HepG2 (cell line): ENCODE results near the gene GALNT17. TPM values are rescaled to one million over a fixed set of nuclear protein-coding genes. Genes with fewer than 3 reads are reported as not detected.

ENCODE experiments used
- ATAC-seq: fragments of 200-7000 bp; cut with Tn5 transposase; 3 replicates; pipeline ENCODE4 v1.9.1; 2020; ENCODE audit warnings: mild to moderate bottlenecking, moderate library complexity
- BruUV-seq: library from RNA; stranded (reverse); fragments of 400-500 nt; replicated peaks from 2 replicates; lab custom pipeline; 2021; lab: Mats Ljungman, UMichigan
- CTCF ChIA-PET: fragments of 300-600 bp; formaldehyde crosslinking; extraction: SDS; loops from one replicate; lab custom pipeline; 2021; ENCODE audit warnings: low total read pairs, inconsistent platforms, low intra/inter-chr PET ratio; lab: Yijun Ruan, JAX
- POLR2A ChIA-PET: fragments of 350-600 bp; sonication (Branson Sonifier 250); formaldehyde crosslinking; loops from one replicate; lab custom pipeline; 2020; ENCODE audit warnings: antibody characterized with exemption, inconsistent platforms; lab: Yijun Ruan, JAX
- DNase-seq: peaks from one replicate; pipeline ENCODE4 v3.0.0-alpha.2; 2015; ENCODE audit warnings: low spot score
- FAIRE-seq: peaks from 3 replicates; lab custom pipeline; 2011; peaks lifted over from hg19 to GRCh38; lab: Jason Lieb, UNC
- H2AFZ ChIP-seq: one replicate; pipeline ENCODE4 v1.6.1; 2011; ENCODE audit warnings: low read length, inconsistent platforms
- H3K27ac ChIP-seq: fragments of 300-600 bp; 3 replicates; pipeline ENCODE4 v1.8.0; 2011; ENCODE audit warnings: mixed run types, mild to moderate bottlenecking, mixed read lengths, low read length, inconsistent platforms; ENCODE audit not compliant: insufficient read depth; ENCODE audit errors: extremely low read length
- H3K27me3 ChIP-seq, 2 experiments: fragments of 200-600 bp in 1 of 2; 2 replicates in 1 of 2; 3 replicates in 1 of 2; pipeline versions ENCODE4 v1.6.0 to v1.8.0; 2011; ENCODE audit warnings: low read length in 2 of 2, mild to moderate bottlenecking in 2 of 2, moderate library complexity in 2 of 2, inconsistent platforms in 1 of 2; ENCODE audit not compliant: insufficient read depth in 2 of 2, control insufficient read depth in 1 of 2
- H3K36me3 ChIP-seq, 2 experiments: fragments of 200-600 bp in 1 of 2; replicated peaks in 1 of 2; 2 replicates in 1 of 2; 3 replicates in 1 of 2; pipeline versions ENCODE4 v1.5.1 to v1.8.0; 2011; ENCODE audit warnings: low read length in 2 of 2, inconsistent platforms in 1 of 2; ENCODE audit not compliant: insufficient read depth in 2 of 2, control insufficient read depth in 1 of 2
- H3K4me1 ChIP-seq: 2 replicates; pipeline ENCODE4 v1.5.1; 2012; ENCODE audit warnings: low read length, inconsistent platforms; ENCODE audit not compliant: insufficient read depth
- H3K4me2 ChIP-seq: 2 replicates; pipeline ENCODE4 v1.6.0; 2011; ENCODE audit warnings: low read depth, low read length, inconsistent platforms
- H3K4me3 ChIP-seq, 3 experiments: fragments of 200-600 bp in 1 of 3; sonication (generic), shearing (Covaris generic) in 1 of 3; replicated peaks in 1 of 3; 2 replicates each; pipeline ENCODE4 v1.5.1; 2011 to 2016; ENCODE audit warnings: low read length in 3 of 3, inconsistent platforms in 2 of 3, low read depth in 2 of 3, mild to moderate bottlenecking in 2 of 3, control low read depth in 1 of 3, mixed read lengths in 1 of 3; ENCODE audit not compliant: insufficient read depth in 1 of 3
- H3K79me2 ChIP-seq: one replicate; pipeline ENCODE4 v1.6.1; 2011; ENCODE audit warnings: low read length, inconsistent platforms; ENCODE audit not compliant: insufficient read depth
- H3K9ac ChIP-seq: 2 replicates; pipeline ENCODE4 v1.6.0; 2011; ENCODE audit warnings: mild to moderate bottlenecking, low read depth, low read length, inconsistent platforms; ENCODE audit not compliant: insufficient read depth
- H3K9me3 ChIP-seq: 2 replicates; pipeline ENCODE4 v1.5.1; 2012; ENCODE audit warnings: mild to moderate bottlenecking, low read length
- H4K20me1 ChIP-seq: 2 replicates; pipeline ENCODE4 v1.6.0; 2011; ENCODE audit warnings: inconsistent platforms, mild to moderate bottlenecking, low read length, moderate library complexity; ENCODE audit not compliant: insufficient read depth
- ASH2L ChIP-seq: fragments of 300-600, 200-600 bp; sonication (generic); IDR thresholded peaks from 2 replicates; pipeline ENCODE4 v1.7.0; 2017; ENCODE audit warnings: low read depth, mild to moderate bottlenecking, moderate library complexity, mixed read lengths, low read length; ENCODE audit not compliant: insufficient read length
- ATAD3A ChIP-seq: sonication (generic); formaldehyde crosslinking; IDR thresholded peaks from 2 replicates; pipeline ENCODE4 v1.4.0; 2020; ENCODE audit warnings: missing genetic modification reagents
- CEBPG ChIP-seq: IDR thresholded peaks from 2 replicates; pipeline ENCODE4 v1.6.1; 2016
- CHCHD3 ChIP-seq: sonication (generic); formaldehyde crosslinking; IDR thresholded peaks from 2 replicates; pipeline ENCODE4 v1.8.0; 2022; ENCODE audit warnings: mild to moderate bottlenecking, missing genetic modification reagents, moderate library complexity
- GTF2F1 ChIP-seq: fragments of 150-350 bp; IDR thresholded peaks from 2 replicates; pipeline ENCODE4 v1.6.1; 2014; ENCODE audit warnings: low read length
- HOXA7 ChIP-seq: sonication (generic); formaldehyde crosslinking; IDR thresholded peaks from 2 replicates; pipeline ENCODE4 v1.8.1; 2022; ENCODE audit warnings: mild to moderate bottlenecking, missing genetic modification reagents, moderate library complexity
- JUND ChIP-seq: sonication (generic); formaldehyde crosslinking; IDR thresholded peaks from 2 replicates; pipeline ENCODE4 v1.8.0; 2022; ENCODE audit warnings: mild to moderate bottlenecking, missing genetic modification reagents
- KMT2A ChIP-seq: sonication (generic); formaldehyde crosslinking; IDR thresholded peaks from 2 replicates; pipeline ENCODE4 v1.4.0; 2020; ENCODE audit warnings: missing genetic modification reagents
- PLRG1 ChIP-seq: fragments of 450-650 bp; conservative IDR thresholded peaks from 2 replicates; pipeline ENCODE4 v1.6.1; 2016
- POLR2AphosphoS5 ChIP-seq: IDR thresholded peaks from 2 replicates; pipeline ENCODE4 v1.6.1; 2012; ENCODE audit warnings: low read depth, low read length
- SNAPC2 ChIP-seq: sonication (generic); formaldehyde crosslinking; IDR thresholded peaks from 2 replicates; pipeline ENCODE4 v1.8.1; 2022; ENCODE audit warnings: mild to moderate bottlenecking, missing genetic modification reagents
- TBP ChIP-seq: sonication (generic); formaldehyde crosslinking; IDR thresholded peaks from 2 replicates; pipeline ENCODE4 v1.5.0; 2020; ENCODE audit warnings: missing genetic modification reagents
- ZNF124 ChIP-seq: sonication (generic); formaldehyde crosslinking; IDR thresholded peaks from 2 replicates; pipeline ENCODE4 v1.4.0; 2020; ENCODE audit warnings: missing genetic modification reagents
- ZNF335 ChIP-seq: sonication (generic); formaldehyde crosslinking; IDR thresholded peaks from 2 replicates; pipeline ENCODE4 v1.4.0; 2020; ENCODE audit warnings: missing genetic modification reagents
- ZNF484 ChIP-seq: sonication (generic); formaldehyde crosslinking; IDR thresholded peaks from 2 replicates; pipeline ENCODE4 v1.5.1; 2020; ENCODE audit warnings: mild to moderate bottlenecking, low read depth, missing genetic modification reagents, borderline replicate concordance
- ZNF768 ChIP-seq: sonication (generic); formaldehyde crosslinking; IDR thresholded peaks from 2 replicates; pipeline ENCODE4 v1.4.0; 2020; ENCODE audit warnings: missing genetic modification reagents
- ZNF776 ChIP-seq: sonication (generic); formaldehyde crosslinking; IDR thresholded peaks from 2 replicates; pipeline ENCODE4 v1.4.0; 2020; ENCODE audit warnings: mild to moderate bottlenecking, missing genetic modification reagents
- ZNF780A ChIP-seq: sonication (generic); formaldehyde crosslinking; IDR thresholded peaks from 2 replicates; pipeline ENCODE4 v1.8.0; 2022; ENCODE audit warnings: mild to moderate bottlenecking, missing genetic modification reagents, moderate library complexity
- ZNF790 ChIP-seq: sonication (generic); formaldehyde crosslinking; IDR thresholded peaks from 2 replicates; pipeline ENCODE4 v1.8.0; 2022; ENCODE audit warnings: missing genetic modification reagents, mild to moderate bottlenecking, borderline replicate concordance
- WGBS: methylation state at CpG from one replicate; pipeline ENCODE4 v1.1.6; 2017; ENCODE audit warnings: low lambda C conversion rate; 5-methylcytosine and 5-hydroxymethylcytosine counted together
- in situ Hi-C: cut with HindIII; loops from 2 replicates; pipeline ENCODE4 v1.10.0; 2017; ENCODE audit warnings: low pct_unique_long_range_greater_than_20kb; ENCODE audit not compliant: extremely low pct_ligation_motif_present
- intact Hi-C: fragments of 100-400 bp; cut with micrococcal nuclease; formaldehyde crosslinking; loops from one replicate; pipeline ENCODE4 v1.10.0; 2022; ENCODE audit not compliant: unreplicated experiment
- polyA plus RNA-seq, 8 experiments: library from polyadenylated mRNA; depleted of rRNA in 3 of 8; stranded (reverse) in 7 of 8; unstranded in 1 of 8; fragments of >200 nt; fragmentation: Illumina TruSeq in 4 of 8; extraction: Trizol in 4 of 8; gene quantifications; 2 replicates each; pipeline versions ENCODE4 v1.2.1 to v1.2.3, GENCODE V29; 2011 to 2016; ENCODE audit warnings: low read depth in 4 of 8, missing spikeins in 1 of 8, mixed read lengths in 1 of 8; ENCODE audit not compliant: insufficient read depth in 1 of 8
- total RNA-seq, 5 experiments: library from RNA; depleted of rRNA; stranded (reverse); fragments of >200 nt; fragmentation: Illumina TruSeq; extraction: Trizol; gene quantifications; 2 replicates each; pipeline ENCODE4 v1.2.3, GENCODE V29; 2016; ENCODE audit warnings: low read depth in 1 of 5
- TF ChIP-seq, protein P1 (sequence below): sonication (generic); formaldehyde crosslinking; conservative IDR thresholded peaks from 2 replicates; pipeline ENCODE4 v1.4.0; 2020; ENCODE audit warnings: missing genetic modification reagents

GALNT17 gene
- total and polyA plus RNA-seq, 2 of the 13 experiments (the other 11 are each of a cell fraction or from before 2014, with no cell fraction given): not detected

DNA sequence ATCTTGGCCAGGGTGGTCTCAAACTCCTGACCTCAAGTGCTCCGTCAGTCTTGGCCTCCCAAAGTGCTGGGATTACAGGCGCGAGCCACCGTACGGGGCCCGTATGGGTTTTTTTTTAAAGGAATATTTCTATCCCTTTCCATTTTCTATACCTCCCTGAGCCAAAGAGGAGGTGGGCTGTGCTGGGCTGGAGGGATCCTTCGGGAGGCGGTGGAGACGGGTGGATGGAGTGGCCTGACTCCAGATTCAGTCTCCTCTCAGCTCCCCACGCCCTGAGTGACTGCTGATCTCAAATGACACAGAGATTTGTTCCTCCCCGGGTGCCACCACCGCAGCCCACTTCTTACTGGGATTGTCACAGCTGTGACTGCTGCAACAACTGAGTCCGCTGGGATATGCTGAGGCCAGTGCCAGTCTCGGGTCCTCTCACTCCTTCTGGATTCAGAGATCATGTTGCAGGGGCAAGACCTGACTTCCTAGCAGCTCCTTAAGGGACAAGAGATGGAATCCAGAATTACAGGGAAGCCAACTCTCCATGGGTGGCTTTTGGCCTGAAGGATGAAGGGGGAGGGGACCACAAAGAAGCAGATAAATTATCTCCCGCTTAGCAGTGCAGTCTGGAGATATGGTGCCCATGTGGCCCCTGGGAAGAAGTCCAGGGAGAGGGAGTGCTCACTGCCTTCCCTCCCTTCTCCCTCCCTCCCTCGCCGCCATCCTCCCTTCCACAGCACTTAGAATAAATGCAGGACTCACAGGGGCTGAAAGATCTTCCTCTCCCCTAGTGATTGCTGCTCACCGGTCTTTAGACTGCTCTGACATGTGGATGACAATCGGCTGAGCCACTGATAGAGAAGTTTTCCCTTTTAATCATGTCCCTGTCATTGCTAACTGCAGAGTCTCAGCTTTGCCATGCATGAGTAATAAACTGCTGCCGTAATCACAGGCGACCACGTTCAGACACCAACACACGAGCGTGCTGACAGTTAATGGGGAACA is 14.3 kb downstream of the GALNT17 start:
- in situ Hi-C loops (no loop called here), intact Hi-C loops (no loop called here)
- Histone ChIP-seq H3K4me1 (no peaks in the 10 kb centered on the region), H3K27me3 (peaks cover 1 to 4% of the 10 kb centered on the region in 2 experiments; a peak in 3 of 5 replicates), H4K20me1 (no peaks in the 10 kb centered on the region), H3K9me3 (no peaks in the 10 kb centered on the region), H3K9ac (no peak overlapping the region), H3K27ac (no peak overlapping the region), H3K4me3 (no peak overlapping the region), H3K79me2 (no peaks in the 10 kb centered on the region), H3K36me3 (no peaks in the 10 kb centered on the region), H2AFZ (no peak overlapping the region), H3K4me2 (no peak overlapping the region)
- ChIA-PET POLR2A (no interaction called here), CTCF (no interaction called here)
- 22% methylated on average over 22 of the region's 24 CpGs for WGBS
- no TSS peak for BruUV-seq
- TF ChIP-seq POLR2AphosphoS5 (no peak), ZNF768 (no peak), HOXA7 (no peak), ZNF790 (CRISPR knock-in tag) (no peak), ASH2L (no peak), ZNF335 (CRISPR knock-in tag) (no peak), CEBPG (CRISPR knock-in tag) (no peak), ATAD3A (CRISPR knock-in tag) (no peak), ZNF776 (CRISPR knock-in tag) (no peak), JUND (CRISPR knock-in tag) (no peak), KMT2A (no peak), TBP (CRISPR knock-in tag) (no peak), PLRG1 (no peak), SNAPC2 (CRISPR knock-in tag) (no peak), ZNF124 (CRISPR knock-in tag) (no peak), ZNF484 (CRISPR knock-in tag) (no peak), GTF2F1 (no peak), CHCHD3 (CRISPR knock-in tag) (no peak), ZNF780A (CRISPR knock-in tag) (no peak)
- TF ChIP-seq, protein P1, sequence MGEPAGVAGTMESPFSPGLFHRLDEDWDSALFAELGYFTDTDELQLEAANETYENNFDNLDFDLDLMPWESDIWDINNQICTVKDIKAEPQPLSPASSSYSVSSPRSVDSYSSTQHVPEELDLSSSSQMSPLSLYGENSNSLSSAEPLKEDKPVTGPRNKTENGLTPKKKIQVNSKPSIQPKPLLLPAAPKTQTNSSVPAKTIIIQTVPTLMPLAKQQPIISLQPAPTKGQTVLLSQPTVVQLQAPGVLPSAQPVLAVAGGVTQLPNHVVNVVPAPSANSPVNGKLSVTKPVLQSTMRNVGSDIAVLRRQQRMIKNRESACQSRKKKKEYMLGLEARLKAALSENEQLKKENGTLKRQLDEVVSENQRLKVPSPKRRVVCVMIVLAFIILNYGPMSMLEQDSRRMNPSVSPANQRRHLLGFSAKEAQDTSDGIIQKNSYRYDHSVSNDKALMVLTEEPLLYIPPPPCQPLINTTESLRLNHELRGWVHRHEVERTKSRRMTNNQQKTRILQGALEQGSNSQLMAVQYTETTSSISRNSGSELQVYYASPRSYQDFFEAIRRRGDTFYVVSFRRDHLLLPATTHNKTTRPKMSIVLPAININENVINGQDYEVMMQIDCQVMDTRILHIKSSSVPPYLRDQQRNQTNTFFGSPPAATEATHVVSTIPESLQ: no peak
- ATAC-seq: no peak
- no peak for DNase-seq
- FAIRE-seq: no peak
